Neural cell (in vitro differentiated cells): ENCODE data around the gene DPYD.

Source experiments
- CTCF ChIP-seq: fragments of 450-650 bp; IDR thresholded peaks from 2 replicates; pipeline ENCODE4 v1.5.1; 2014; ENCODE audit warnings: antibody characterized with exemption, mild to moderate bottlenecking, moderate library complexity; ENCODE audit not compliant: poor library complexity, severe bottlenecking
- EP300 ChIP-seq: fragments of 450-650 bp; conservative IDR thresholded peaks from 2 replicates; pipeline ENCODE4 v1.6.1; 2014; ENCODE audit warnings: antibody characterized with exemption, mild to moderate bottlenecking, moderate library complexity; ENCODE audit not compliant: poor library complexity, severe bottlenecking
- EZH2 ChIP-seq: fragments of 200-600, 300-800 bp; shearing (Covaris generic), sonication (generic); IDR thresholded peaks from 2 replicates; pipeline ENCODE4 v1.6.1; 2014; ENCODE audit warnings: antibody characterized with exemption, low read length, borderline replicate concordance, mild to moderate bottlenecking; ENCODE audit not compliant: insufficient read depth, poor library complexity, severe bottlenecking
- RAD21 ChIP-seq: fragments of 450-650 bp; conservative IDR thresholded peaks from 2 replicates; pipeline ENCODE4 v1.6.1; 2014; ENCODE audit warnings: antibody characterized with exemption, mild to moderate bottlenecking, moderate library complexity
- REST ChIP-seq: IDR thresholded peaks from 2 replicates; pipeline ENCODE4 v1.6.1; 2012; ENCODE audit warnings: borderline replicate concordance
- TAF1 ChIP-seq: IDR thresholded peaks from 2 replicates; pipeline ENCODE4 v1.6.1; 2012; ENCODE audit warnings: low read depth

- no peak for TF ChIP-seq CTCF
- TF ChIP-seq RAD21, result no peak
- TF ChIP-seq REST, result no peak
- no peak for TF ChIP-seq EP300
- no peak for TF ChIP-seq TAF1
- TF ChIP-seq EZH2, result no peak
Observed at GRCh38 chr1:97640677-97641076, 280.2 kb downstream of the DPYD start.
